KBM-7 (cell line): ENCODE results near the gene BARX2.

ENCODE experiments used
- DNase-seq: peaks from one replicate; pipeline ENCODE4 v3.0.0-alpha.2; 2015
- in situ Hi-C: fragments of 300-500 bp; cut with MboI; formaldehyde crosslinking; loops from 2 replicates; pipeline ENCODE4 v1.14.3; 2020; ENCODE audit warnings: low sequenced_read_pairs, low pct_unique_long_range_greater_than_20kb, mixed read lengths

Gene BARX2

GRCh38 chr11:129455756-129456655, 80.4 kb downstream of the BARX2 start:
- no peak for DNase-seq
- in situ Hi-C loops, result no loop called here

- no peak for DNase-seq
- in situ Hi-C loops, result no loop called here
Observed at GRCh38 chr11:129457321-129457720, 81.7 kb downstream of the BARX2 start.

GRCh38 chr11:129458278-129458677, 82.6 kb downstream of the BARX2 start:
- no peak for DNase-seq
- in situ Hi-C loops, result no loop called here

DNA sequence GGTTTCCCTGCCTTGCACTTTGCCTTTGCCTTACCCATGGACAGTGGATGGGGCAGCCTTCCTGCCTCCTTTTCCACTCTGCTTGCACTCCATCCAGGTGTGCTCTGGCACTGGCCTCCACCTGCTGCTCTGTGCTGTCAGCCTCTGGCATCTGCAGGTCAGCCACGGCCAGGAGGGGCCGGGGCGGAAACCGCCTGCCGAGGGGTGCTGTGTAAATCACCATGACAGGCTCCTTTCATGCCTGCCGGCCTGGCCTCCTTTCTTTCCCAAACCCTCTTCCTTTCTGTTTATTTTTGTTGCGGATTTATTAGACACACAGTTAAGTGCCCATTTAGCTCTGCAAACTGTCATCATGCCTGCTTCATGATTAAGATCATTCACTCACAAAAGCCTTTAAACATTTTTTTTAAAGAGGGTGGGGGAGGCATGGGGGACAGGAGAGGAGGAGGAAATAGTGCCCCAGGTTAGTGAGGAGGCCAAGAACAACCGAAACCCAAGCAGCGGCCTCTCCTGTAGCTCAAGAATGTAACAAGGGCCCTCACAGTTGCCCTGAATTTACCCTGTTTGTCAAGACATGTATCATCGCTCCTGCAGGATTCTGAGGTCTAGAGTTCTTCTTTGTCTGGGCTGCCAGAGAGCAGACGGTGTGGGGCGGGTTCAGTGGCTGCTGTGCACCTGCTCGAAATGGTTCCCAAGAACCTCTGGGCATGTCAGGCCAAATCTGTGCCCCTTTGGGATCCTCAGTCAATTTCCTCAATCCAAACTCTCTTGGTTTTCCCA, 83.3 kb downstream of the BARX2 start:
- no peak for DNase-seq
- in situ Hi-C loops, result no loop called here

DNA sequence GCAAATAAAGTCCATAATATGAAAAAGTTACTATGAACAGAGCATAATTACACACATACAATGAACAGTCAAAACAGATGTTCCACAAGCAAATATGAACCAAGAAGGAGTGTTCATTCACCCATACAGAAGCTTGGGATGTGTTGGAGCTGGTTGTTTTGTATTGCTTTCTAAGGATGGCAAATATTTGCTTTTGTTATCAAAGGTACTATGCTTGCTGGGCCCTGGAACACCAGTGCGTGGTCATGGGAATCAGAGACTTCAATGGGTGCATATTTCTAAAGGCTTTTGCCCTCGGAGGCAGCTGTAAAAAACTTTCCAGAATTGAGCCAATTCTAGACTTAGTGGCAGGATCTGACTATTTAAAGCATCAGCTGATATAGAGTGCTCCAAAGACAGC, 85.1 kb downstream of the BARX2 start:
- DNase-seq, result no peak
- in situ Hi-C loops, result no loop called here

GRCh38 chr11:129484068-129484467, 108.4 kb downstream of the BARX2 start:
- no peak for DNase-seq
- in situ Hi-C loops, result no loop called here

GRCh38 chr11:129489249-129489648, 113.6 kb downstream of the BARX2 start:
- in situ Hi-C loops, result no loop called here
- DNase-seq, result no peak

- DNase-seq, result no peak
- in situ Hi-C loops, result no loop called here
Observed at GRCh38 chr11:129490004-129490403, 114.4 kb downstream of the BARX2 start.

GRCh38 chr11:129493746-129494145, 118.1 kb downstream of the BARX2 start:
- in situ Hi-C loops, result no loop called here
- no peak for DNase-seq
